Myocyte (in vitro differentiated cells): ENCODE results near the gene CLEC20A. TPM values are rescaled to one million over a fixed set of nuclear protein-coding genes. Genes with fewer than 3 reads are reported as not detected.

Experiments
- DNase-seq: peaks from one replicate; pipeline ENCODE4 v3.0.0-alpha.2; 2012; ENCODE audit warnings: low read depth
- polyA plus RNA-seq: library from polyadenylated mRNA; unstranded; fragments of >200 nt; gene quantifications from one replicate; pipeline ENCODE4 v1.2.1, GENCODE V29; 2012; ENCODE audit warnings: missing spikeins
- total RNA-seq: library from RNA; depleted of rRNA; stranded (reverse); fragments of >200 nt; gene quantifications from 2 replicates; pipeline ENCODE4 v1.2.3, GENCODE V29; 2014

Gene CLEC20A
- total RNA-seq, result not detected in 2 replicates
- not detected for polyA plus RNA-seq

DNA sequence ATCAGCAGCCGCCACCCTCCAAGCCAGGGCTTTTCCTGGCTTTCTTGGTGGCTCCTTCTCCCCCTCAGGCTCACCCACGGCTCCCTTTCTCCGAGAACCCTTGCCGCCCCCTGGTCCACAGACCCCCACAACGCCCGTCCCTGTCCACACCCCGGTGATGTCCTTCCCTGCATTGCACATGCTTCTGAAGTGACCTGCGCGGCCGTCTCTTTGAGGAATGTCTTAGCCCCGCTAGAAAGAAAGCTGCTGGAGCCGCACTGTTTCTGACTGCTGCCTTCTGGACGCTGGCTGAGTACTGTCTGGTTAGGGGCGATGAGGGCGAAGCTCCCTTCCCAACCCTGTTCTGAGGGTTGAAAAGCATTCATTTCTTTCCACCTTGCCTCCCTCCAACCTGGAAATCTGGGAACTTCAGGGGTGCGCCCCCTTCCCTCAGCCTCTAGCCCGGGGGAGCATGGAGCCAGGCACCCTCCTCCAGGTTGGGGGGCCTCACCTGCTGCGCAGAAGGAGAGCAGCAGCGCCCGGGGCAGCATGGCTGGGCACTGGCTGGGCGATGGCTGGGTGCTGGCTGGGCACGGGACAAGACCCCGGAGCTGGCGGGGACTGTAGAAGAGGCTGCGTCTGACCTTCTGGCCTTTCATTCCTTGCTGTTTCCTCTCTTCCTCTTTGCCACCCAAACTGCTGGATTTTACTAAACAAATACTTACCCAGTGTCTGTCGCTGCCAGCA, at the start of gene CLEC20A:
TSS of gene CLEC20A (minus strand) at position 555 of the 726 bp plus-strand sequence. CDS start at position 530, 25 bp downstream.
- DNase-seq, result no peak

DNA sequence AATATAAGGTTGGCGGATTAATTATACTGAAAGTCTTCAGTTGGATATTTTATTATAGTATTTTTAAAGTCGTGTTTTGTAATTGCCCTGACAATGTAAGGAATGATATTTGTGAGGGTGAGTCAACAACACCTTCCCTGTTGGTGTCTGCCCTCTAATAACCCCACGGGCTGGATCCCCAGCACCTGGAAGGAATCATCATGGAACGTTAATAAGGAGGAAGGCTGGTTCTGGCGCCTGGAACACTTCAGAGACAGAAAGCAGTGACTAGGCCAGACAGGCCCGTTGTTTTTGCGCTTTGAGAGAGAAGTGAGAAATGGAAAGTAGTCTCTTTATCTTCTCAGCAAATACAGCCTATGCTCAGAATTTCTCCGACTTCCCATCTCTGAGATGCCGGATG, 47.8 kb upstream of the CLEC20A start:
- DNase-seq, result no peak

DNA sequence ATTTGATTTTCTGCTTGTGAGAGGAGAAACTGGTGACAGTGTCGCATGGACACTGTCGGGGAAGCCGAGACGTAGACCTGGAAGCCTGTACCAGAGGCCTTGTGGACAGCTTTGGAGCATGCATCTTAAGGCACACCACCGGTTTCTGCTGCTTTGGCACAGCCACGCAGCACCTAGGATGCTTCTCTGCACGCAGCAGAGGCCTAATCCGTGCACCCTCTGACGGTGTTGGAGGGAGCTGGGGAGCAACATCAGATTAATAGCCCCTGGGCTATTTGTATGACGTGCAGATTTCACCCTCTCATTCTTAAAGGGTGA, 46.5 kb upstream of the CLEC20A start:
- DNase-seq, result no peak

DNA sequence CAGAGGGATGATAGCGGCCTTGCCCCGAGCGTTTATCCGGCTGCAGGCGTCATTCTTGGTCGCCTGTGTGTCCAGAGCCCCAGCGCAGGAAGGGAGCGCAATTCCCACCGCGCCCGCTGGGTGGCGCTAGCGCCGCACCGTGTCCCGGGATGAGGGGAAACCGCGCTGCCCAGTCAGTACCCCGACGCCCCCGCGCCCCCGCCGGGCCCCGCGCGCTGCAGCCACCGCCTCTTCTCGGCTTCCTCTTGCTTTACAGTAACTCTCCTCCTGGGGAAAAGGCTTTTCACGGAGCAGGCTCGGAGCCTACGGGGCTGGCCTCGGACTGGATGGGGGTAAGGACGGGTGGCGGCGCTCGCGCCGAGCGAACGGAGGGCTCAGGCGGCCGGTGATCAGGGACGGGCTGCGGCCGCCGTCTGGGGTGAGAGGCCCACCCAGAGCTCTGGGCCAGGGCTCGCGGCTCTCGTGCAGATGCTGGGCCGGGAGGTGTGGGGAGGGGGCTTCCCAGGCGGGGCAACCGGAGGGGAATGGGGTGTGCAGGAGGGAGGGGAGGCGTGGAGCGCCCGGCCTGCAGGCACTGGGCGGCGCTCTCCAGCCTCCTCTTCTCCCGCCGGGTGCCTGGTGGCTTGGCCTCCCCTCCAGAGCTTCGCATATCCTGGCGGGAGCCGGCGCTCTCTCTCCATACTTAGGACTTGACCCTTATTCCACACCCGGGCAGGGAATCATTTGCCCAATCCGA, 46.0 kb upstream of the CLEC20A start:
- DNase-seq, result peak; percentile 90

DNA sequence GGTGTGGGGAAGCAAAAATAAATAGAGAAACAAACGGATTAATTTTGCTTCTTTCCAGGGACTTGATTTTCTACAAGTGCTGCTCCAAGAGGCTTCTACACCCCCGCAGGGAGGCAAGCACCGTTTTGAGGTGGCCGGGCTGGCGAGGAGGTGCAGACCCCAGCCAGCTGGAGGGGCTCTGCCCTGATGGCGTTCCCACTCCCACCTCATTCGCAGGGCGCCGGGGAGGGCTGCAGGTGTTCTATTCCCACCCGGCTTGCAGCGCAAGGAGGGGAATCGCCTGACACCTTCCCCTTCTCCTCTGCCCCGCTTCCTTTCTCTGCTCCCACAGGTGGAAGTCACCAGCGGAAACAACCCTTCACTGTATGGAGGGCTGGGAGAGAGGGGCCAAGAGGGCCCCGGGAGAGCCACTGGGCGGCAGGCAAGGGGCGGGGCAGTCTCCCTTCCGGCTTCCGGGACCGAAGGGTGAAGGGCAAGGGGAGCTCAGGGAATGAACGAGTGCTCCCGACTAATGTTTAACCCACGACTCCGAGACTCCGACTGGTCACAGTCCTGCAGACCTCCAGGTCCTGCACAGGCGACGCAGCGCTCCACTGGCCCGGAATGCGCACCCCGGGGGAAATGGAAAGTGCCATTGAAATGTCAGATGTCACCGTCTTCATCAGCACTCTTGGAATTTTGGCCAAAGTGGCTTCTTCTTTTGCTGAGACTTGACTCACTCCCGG, 45.2 kb upstream of the CLEC20A start:
- DNase-seq, result no peak

DNA sequence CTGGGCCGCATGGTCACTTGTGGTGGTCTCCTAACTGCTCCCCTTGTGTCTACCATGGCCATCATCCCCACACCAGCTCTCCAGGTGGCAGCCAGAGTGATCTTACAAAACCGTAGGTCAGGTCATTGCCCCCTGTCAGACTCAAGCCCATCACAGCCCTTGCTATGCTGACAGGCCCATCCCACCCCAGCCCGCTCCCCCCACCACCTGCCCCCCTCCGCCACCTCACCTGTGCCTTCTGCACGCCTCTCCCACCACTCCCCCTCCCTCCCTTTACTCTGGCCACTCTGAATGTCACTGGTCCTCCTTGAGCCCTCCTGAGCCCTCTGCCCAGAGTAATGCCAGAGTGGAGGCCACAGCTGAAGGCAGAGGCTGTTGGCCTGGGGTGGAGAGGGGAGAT, 44.6 kb upstream of the CLEC20A start:
- no peak for DNase-seq

DNA sequence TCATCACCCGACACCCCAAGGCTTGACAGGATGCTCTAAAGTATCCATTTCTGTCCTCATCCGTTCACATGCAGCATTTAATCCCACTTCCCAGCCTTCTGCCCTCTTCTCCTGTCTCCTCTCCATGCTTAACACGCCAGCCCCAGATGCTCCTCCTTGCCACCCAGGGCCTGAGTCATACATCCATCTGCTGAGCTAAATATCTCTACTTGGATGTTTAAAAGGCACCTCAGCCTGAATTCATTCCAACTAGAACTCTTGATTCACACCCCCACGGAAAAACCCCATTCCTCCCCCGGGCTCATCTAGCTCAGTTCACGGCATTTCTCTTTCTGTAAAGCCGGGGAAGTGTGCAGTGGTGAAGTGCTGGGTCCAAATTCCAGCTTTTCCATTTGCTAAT, 43.9 kb upstream of the CLEC20A start:
- DNase-seq, result peak; percentile 93

DNA sequence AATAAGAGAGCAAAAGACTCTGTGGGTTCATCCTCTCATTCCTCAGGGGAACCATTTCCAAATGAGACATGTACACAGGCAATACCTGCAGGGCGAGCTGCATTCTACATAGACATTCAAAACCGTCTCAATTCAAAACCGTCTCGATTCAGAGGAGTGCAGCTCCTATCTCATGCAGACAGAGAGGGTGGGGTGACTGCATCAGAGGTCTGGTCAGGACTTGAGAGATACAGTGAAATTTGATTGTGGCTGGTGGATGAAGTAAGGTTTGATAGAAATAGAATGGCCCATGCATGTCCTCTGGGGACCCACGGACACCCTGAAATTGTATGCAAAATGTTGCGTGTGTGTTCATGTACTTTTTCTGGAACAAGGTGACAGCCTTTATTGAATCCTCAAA, 43.4 kb upstream of the CLEC20A start:
- peak; percentile 50 for DNase-seq

DNA sequence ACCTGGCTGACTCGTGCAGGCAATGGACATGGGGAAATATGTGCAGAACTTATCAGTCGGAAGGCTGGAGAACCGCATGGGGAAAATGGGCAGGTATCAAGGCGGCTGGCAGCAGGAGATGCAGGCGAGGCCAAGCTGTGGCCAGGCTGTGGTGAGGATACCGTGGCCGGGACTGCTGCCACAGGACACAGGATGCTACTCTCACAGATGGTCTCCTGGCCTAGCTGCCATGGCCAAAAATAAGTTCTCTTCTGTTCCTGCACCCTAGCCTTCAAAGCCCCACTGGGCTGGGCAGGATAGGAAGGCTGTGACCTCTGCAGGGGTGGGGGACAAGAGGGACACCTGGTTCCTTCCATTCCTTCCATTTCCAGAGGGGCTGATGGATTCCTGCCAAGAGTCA, 42.5 kb upstream of the CLEC20A start:
- DNase-seq, result peak; percentile 79

DNA sequence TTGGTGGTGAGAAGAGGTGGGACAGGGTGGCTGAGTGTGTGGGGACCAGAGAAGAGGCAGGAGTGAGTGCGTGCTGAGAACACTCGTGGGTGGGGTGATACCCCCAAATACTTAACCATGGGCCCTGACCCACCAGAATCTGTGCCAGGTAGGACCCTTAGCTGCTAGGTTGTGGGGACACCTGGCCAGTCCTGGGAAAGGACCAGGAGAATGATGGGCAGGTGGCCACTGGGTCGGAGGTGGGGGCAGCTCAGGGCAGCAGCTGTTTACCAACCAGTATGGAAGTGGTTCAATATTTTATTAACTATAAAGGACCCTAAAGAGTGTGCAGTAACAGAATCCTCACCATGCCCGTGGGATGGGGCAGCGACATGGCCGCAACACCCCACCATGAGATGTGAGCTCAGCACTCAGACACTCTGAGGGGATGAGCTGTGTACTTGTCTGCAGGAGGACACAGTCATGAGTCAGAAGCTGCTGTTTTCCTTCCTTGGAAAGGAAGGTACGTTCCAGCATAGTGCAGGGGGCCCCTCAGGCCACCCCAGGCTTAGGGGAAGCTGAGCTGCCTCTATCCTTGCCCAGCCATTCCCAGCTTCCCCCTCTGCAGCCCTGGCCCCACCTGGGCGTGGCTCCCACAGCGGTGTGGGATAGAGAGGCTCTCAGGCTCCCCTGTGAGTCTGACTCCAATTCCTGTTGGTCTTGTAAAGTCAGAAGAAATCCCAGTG, 41.6 kb upstream of the CLEC20A start:
- peak; percentile 78 for DNase-seq

DNA sequence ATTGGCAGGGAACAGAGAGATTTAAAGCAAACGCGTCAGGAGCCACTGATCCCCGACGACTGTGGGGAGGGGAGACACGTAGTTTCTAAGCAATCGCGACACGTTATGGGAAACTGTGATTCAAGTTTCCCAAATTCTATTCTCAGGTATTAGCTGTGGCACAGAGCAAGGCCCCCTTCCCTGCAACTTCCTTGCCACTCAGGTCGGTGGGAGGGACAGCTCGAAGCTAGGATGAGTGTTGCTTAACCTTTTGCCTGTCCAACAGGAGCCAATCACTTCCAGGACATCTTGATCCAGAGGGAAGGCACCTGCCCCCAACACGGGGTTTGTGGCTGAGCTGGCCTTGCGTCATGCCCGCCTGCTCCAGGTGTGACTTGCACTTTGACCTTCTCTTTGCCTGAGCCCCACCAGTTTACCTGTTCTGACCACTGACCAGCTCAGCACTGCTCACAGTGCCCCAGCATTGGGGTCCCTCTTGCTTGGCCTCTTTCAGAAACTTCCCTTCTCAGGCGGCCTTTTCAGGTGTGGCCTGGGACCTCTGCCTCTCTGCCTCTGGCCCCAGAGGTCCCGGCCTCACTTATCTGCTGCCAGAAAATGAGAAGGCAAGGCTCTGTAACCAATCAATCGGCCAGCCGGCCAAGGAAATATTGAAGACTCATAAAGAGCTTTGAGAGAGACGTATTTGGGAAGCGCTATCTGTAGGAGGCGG, 40.8 kb upstream of the CLEC20A start:
- no peak for DNase-seq

DNA sequence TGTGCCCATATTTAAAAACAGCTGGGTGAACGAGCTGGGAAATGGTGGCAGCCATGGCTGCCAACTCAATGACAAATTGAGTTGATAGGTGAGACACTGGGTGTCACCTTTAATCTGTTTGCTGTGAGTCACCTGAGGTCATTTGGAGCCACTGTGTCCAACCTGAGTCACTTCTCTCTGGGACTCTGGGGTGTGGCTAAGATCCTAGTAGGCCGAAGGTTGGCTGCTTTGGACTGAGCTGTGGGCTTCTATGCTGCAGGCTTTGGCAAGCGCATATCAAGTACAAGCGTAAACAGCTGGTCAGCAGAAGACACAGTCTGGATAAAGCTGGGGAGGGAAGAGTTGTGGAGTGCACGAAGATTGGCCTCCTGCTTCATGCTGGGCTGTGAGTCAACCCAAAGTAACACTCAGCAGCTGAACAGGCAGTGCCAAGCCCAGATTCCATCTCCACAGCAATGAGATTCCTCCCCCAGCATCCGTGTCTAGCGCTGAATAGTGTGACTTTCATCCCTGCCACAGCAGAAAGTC, 40.1 kb upstream of the CLEC20A start:
- peak; percentile 99 for DNase-seq

DNA sequence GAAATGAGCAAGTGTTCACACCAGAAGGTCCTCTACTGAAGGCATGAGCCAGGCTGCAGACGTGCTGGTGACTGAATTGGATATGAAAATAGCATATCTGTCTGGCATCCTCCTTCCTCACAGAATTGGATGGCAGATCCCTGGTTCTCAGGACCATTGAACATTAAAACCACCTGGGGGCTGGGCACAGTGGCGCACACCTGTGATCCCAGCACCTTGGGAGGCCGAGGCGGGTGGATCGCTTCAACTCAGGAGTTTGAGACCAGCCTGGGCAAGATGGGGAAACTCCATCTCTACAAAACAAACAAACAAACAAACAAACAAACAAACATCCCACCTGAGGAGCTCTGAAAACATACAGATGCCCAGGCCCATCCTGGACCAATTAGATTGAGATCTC, 39.6 kb upstream of the CLEC20A start:
- DNase-seq, result no peak

DNA sequence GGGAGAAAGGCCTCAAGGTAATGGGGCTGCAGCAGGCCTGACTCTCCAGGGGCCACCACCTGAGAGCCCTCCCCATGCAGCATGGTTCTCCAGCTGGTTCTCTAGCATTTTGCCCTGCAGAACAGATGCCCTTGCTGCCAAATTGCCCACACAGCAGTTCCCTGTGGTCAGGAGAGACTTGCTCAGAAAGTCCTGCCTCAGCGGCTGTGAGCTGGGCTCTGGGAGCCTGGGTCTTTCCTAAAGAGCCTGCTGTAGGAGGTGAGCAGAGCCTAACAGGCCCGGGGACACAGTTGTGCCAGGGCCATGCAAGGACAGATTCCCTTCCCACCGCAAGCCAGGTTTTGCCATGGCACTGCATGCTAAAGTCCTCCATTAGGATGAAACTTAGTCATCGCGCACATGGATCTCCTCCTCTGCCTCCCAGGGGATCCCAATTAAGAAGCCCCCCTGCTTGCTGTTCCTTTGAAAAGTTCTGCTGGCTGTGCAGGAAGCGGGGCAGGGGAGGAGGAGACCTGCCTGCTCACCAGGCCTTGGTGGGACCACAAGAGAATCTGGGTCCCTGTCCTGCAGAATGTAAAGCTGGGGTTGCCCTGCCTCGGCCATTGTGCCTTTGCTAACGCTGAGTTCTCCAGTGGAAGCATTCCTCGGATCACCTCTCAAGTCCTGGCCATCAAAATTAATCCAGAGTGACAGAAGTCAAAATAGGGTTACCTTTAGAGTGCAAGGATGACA, 37.5 kb upstream of the CLEC20A start:
- DNase-seq, result peak; percentile 53

DNA sequence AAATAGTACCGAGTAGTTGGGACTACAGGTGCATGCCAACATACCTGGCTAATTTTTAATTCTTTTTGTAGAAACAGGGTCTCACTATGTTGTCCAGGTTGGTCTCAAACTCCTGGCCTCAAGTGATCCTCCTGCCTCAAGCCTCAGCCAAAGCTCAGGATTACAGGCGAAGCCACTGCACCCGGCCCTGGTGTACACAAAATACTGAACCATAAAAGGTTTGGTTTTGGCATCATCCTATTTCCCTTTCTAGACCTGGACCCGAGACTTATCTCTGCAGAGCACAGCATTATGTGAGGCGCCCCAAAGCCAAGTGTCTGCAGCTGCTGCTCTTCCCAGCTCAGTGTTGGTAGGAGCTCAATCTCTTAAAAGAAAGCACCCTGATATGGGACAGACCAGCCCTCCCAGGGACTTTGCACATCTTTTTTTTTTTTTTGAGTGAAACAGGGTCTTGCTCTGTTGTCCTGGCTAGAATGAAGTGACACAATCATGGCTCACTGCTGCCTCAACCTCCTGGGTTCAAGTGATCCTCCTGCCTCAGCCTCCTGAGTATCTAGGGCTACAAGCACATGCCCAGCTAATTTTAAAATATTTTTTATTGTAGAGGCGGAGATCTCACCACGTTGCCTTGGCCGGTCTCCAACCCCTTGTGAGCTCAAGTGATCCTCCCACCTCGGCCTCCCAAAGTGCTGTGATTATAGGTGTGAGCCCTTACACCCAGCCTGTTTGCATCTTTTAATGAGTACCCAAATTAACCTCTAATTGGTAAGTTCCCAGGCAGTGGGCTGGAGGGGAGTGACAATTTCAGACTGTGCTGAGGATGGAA, 36.6 kb upstream of the CLEC20A start:
- DNase-seq, result no peak

DNA sequence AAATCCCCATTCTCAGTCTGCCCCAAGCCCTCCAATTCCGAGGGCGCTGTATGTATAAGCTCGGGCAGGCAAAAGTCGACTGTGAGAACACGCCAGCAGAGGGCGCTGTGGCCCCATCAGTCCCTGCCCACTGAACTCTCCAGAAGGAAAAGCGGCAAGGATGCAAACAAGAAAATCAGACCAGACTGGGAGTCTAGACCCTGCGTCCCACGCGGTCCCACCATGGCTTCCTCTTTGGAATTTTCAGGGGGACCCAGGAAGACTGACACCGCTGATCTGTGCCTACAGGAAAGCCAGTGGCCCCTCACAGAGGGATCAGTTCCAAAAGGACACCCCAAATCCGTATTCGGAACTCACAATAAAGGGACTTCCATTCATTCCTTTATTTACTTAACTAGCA, 35.6 kb upstream of the CLEC20A start:
- peak; percentile 86 for DNase-seq

DNA sequence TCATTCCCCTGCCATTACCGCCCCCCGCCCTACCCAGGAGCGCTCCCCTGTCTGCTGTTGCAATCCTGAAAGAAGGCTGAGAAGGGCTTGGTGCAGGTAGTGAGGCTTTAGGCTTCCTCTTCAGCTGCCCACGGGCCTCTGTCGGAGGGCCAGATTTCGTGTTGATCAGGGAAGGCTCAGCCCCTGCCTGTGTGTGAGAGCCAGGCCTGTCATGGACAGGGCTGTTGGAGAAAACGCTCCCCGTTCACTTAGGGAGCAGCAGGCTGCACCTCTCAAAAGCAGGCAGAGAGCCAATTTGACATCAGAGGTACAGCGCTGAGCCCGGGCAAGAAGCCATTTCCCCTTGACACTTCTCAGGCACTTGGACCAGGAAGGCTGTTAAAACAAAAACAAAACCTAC, 35.1 kb upstream of the CLEC20A start:
- no peak for DNase-seq

DNA sequence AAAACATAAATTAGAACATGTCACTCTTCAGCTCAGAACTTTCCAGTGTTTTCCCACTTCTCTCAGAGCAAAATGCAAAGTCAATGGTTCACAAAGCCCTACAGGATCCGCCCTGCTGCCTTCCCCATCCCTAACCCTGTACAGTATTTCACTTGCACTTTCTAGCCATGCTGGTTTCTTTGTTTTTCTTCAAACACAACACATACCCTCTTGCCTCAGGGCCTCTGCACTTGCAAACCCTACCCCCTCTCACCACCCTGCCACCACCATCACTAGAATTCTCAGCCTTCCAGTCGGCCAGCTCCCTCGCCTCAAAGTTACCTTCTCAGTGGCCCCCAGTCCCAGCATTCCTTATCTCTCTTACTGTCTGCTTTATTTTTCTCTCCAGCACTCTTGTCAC, 33.7 kb upstream of the CLEC20A start:
- no peak for DNase-seq

DNA sequence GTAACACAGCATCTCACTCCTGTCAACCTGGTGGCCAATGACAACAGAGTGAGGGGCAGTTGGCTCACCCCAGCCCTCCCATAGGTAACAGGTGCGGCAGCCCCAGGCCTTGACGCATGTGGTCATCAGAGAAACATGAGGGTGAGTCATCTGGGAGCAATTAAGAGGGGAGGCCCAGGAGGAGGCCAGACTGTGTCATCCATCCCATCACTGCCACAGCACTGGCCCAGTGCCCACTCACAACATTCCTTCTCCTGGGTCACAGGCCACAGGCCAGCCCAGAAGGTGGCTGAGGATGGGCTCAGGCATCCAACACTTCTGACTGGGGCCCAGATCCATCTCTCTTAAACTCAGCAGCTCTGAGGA, 33.3 kb upstream of the CLEC20A start:
- peak; percentile 94 for DNase-seq
